IMR-90 (cell line): ENCODE results near the gene REPS1. TPM values are rescaled to one million over a fixed set of nuclear protein-coding genes. Genes with fewer than 3 reads are reported as not detected.

Source experiments
- ATAC-seq: fragments of 200-7000 bp; cut with Tn5 transposase; 2 replicates; pipeline ENCODE4 v1.9.1; 2020; ENCODE audit warnings: low read depth, mild to moderate bottlenecking, moderate library complexity
- BruUV-seq: library from RNA; stranded (reverse); fragments of 400-500 nt; replicated peaks from 2 replicates; lab custom pipeline; 2021; lab: Mats Ljungman, UMichigan
- CTCF ChIA-PET: fragments of 300-600 bp; formaldehyde crosslinking; extraction: SDS; loops from one replicate; lab custom pipeline; 2021; ENCODE audit warnings: antibody characterized with exemption; lab: Yijun Ruan, JAX
- POLR2A ChIA-PET: fragments of 300-600 bp; sonication (Branson Sonifier 250); formaldehyde crosslinking; loops from one replicate; lab custom pipeline; 2022; ENCODE audit warnings: antibody characterized with exemption; ENCODE audit not compliant: unreplicated experiment; lab: Charles Lee
- DNase-seq: peaks from one replicate; pipeline ENCODE4 v3.0.0; 2013
- H2AFZ ChIP-seq: replicated peaks from 2 replicates; pipeline ENCODE3; 2013; ENCODE audit warnings: low read length, mild to moderate bottlenecking; ENCODE audit not compliant: poor library complexity
- H2AK5ac ChIP-seq: 2 replicates; pipeline ENCODE4 v1.6.1; 2013; ENCODE audit warnings: low read depth, low read length, inconsistent platforms
- H2AK9ac ChIP-seq: replicated peaks from 2 replicates; pipeline ENCODE3; 2013; ENCODE audit warnings: mild to moderate bottlenecking, low read depth, low read length, moderate library complexity; ENCODE audit not compliant: poor library complexity
- H2BK120ac ChIP-seq: 2 replicates; pipeline ENCODE4 v1.6.1; 2013; ENCODE audit warnings: low read depth, low read length, inconsistent platforms
- H2BK15ac ChIP-seq: 3 replicates; pipeline ENCODE4 v1.6.1; 2013; ENCODE audit warnings: low read depth, low read length, inconsistent platforms
- H2BK20ac ChIP-seq: 2 replicates; pipeline ENCODE4 v1.6.1; 2013; ENCODE audit warnings: low read depth, mild to moderate bottlenecking, inconsistent platforms, low read length, moderate library complexity
- H2BK5ac ChIP-seq: 2 replicates; pipeline ENCODE4 v1.6.1; 2013; ENCODE audit warnings: mild to moderate bottlenecking, low read depth, low read length, inconsistent platforms; ENCODE audit not compliant: poor library complexity, severe bottlenecking
- H3K14ac ChIP-seq: replicated peaks from 2 replicates; pipeline ENCODE4 v1.6.1; 2013; ENCODE audit warnings: low read depth, low read length, inconsistent platforms
- H3K18ac ChIP-seq: 2 replicates; pipeline ENCODE4 v1.6.1; 2013; ENCODE audit warnings: low read depth, low read length, control low read depth
- H3K23ac ChIP-seq: 2 replicates; pipeline ENCODE4 v1.6.1; 2013; ENCODE audit warnings: low read depth, low read length, inconsistent platforms
- H3K27ac ChIP-seq: 2 replicates; pipeline ENCODE4 v1.5.1; 2013; ENCODE audit warnings: mild to moderate bottlenecking, control low read depth, low read length; ENCODE audit not compliant: insufficient read depth
- H3K27me3 ChIP-seq: 2 replicates; pipeline ENCODE4 v1.6.1; 2013; ENCODE audit warnings: low read length; ENCODE audit not compliant: control insufficient read depth, insufficient read depth
- H3K36me3 ChIP-seq: 2 replicates; pipeline ENCODE4 v1.6.1; 2013; ENCODE audit warnings: low read length, mixed read lengths; ENCODE audit not compliant: control insufficient read depth, insufficient read depth
- H3K4ac ChIP-seq: 2 replicates; pipeline ENCODE4 v1.6.1; 2013; ENCODE audit warnings: low read depth, low read length, inconsistent platforms
- H3K4me1 ChIP-seq: 2 replicates; pipeline ENCODE4 v1.6.1; 2013; ENCODE audit warnings: low read length, mixed read lengths; ENCODE audit not compliant: control insufficient read depth, insufficient read depth
- H3K4me2 ChIP-seq: 2 replicates; pipeline ENCODE4 v1.6.1; 2013; ENCODE audit warnings: low read depth, mild to moderate bottlenecking, control low read depth, low read length, moderate library complexity
- H3K4me3 ChIP-seq: 2 replicates; pipeline ENCODE4 v1.5.1; 2013; ENCODE audit warnings: low read depth, mild to moderate bottlenecking, control low read depth, low read length, moderate library complexity; ENCODE audit not compliant: insufficient read depth
- H3K56ac ChIP-seq: 2 replicates; pipeline ENCODE4 v1.6.1; 2013; ENCODE audit warnings: low read length, inconsistent platforms; ENCODE audit not compliant: insufficient read depth; ENCODE audit errors: extremely low read depth
- H3K79me1 ChIP-seq, 2 experiments: 2 replicates each; pipeline ENCODE4 v1.6.1; 2013; ENCODE audit warnings: low read length in 2 of 2, inconsistent platforms in 1 of 2, low read depth in 1 of 2
- H3K9ac ChIP-seq: 2 replicates; pipeline ENCODE4 v1.6.1; 2013; ENCODE audit warnings: low read depth, low read length, control low read depth
- H3K9me1 ChIP-seq: 2 replicates; pipeline ENCODE4 v1.6.1; 2013; ENCODE audit warnings: low read length, inconsistent platforms; ENCODE audit not compliant: insufficient read depth
- H3K9me3 ChIP-seq: 2 replicates; pipeline ENCODE4 v1.6.1; 2013; ENCODE audit warnings: low read length; ENCODE audit not compliant: control insufficient read depth, insufficient read depth
- H4K20me1 ChIP-seq: 2 replicates; pipeline ENCODE4 v1.6.1; 2013; ENCODE audit warnings: low read length, inconsistent platforms; ENCODE audit not compliant: insufficient read depth
- H4K5ac ChIP-seq: 2 replicates; pipeline ENCODE4 v1.6.1; 2013; ENCODE audit warnings: mild to moderate bottlenecking, low read depth, low read length, control low read depth
- H4K8ac ChIP-seq, 2 experiments: 2 replicates each; pipeline ENCODE4 v1.6.1; 2013; ENCODE audit warnings: low read depth in 2 of 2, low read length in 2 of 2, control low read depth in 1 of 2, inconsistent platforms in 1 of 2
- H4K91ac ChIP-seq: 2 replicates; pipeline ENCODE4 v1.6.1; 2013; ENCODE audit warnings: low read depth, low read length, inconsistent platforms; ENCODE audit not compliant: insufficient read depth
- BHLHE40 ChIP-seq: fragments of 150-350 bp; IDR thresholded peaks from 2 replicates; pipeline ENCODE4 v1.6.1; 2016; ENCODE audit warnings: mild to moderate bottlenecking, low read depth, low read length
- ELK1 ChIP-seq: fragments of 150-350 bp; IDR thresholded peaks from 2 replicates; pipeline ENCODE4 v1.6.1; 2016; ENCODE audit warnings: low read depth, mild to moderate bottlenecking, low read length, moderate library complexity, borderline replicate concordance
- POLR2A ChIP-seq: IDR thresholded peaks from 2 replicates; pipeline ENCODE4 v1.6.1; 2012; ENCODE audit warnings: mild to moderate bottlenecking, low read depth, low read length
- RCOR1 ChIP-seq: IDR thresholded peaks from 2 replicates; pipeline ENCODE4 v1.6.1; 2012; ENCODE audit warnings: mild to moderate bottlenecking, low read length, improper control_type of control experiment; ENCODE audit not compliant: insufficient replicate concordance
- USF2 ChIP-seq: fragments of 150-350 bp; IDR thresholded peaks from 2 replicates; pipeline ENCODE4 v1.6.1; 2017; ENCODE audit warnings: mild to moderate bottlenecking, antibody characterized with exemption, low read length, low read depth
- WGBS, 2 experiments: methylation state at CpG; one replicate each; pipeline versions ENCODE4 v1.1.5 to v1.1.7; 2013; ENCODE audit warnings: missing lambda C conversion rate in 2 of 2; ENCODE audit not compliant: insufficient read length in 1 of 2; ENCODE audit errors: extremely low coverage in 2 of 2; 5-methylcytosine and 5-hydroxymethylcytosine counted together
- dilution Hi-C: fragments of 300-500 bp; cut with HindIII; formaldehyde crosslinking; loops from one replicate; pipeline ENCODE4 v1.14.3; 2018; ENCODE audit warnings: low sequenced_read_pairs; ENCODE audit not compliant: unreplicated experiment
- in situ Hi-C: fragments of 300-500 bp; cut with MboI; formaldehyde crosslinking; loops from 3 replicates; pipeline ENCODE4 v1.14.3; 2019; ENCODE audit warnings: low sequenced_read_pairs, inconsistent platforms, mixed read lengths
- intact Hi-C: fragments of 100-400 bp; cut with micrococcal nuclease; formaldehyde crosslinking; loops from 2 replicates; pipeline ENCODE4 v1.10.0; 2022
- polyA plus RNA-seq, 3 experiments: library from polyadenylated mRNA; depleted of rRNA; stranded (reverse); fragments of >200 nt; gene quantifications; 2 replicates each; pipeline ENCODE4 v1.2.3, GENCODE V29; 2012; ENCODE audit warnings: low replicate concordance in 1 of 3
- total RNA-seq: library from RNA; depleted of rRNA; stranded (reverse); fragments of >200 nt; gene quantifications from 2 replicates; pipeline ENCODE4 v1.2.3, GENCODE V29; 2012

The REPS1 gene
- total and polyA plus RNA-seq, 2 of the 4 experiments (the other 2 are of a cell fraction): 21.9 to 24.2 TPM

- dilution Hi-C loops (no loop called here), intact Hi-C loops (no loop called here), in situ Hi-C loops (no loop called here)
- Histone ChIP-seq H3K14ac (peak within 1 kb of the TSS; percentile 85), H4K8ac (peak within 1 kb of the TSS; percentile 44 to 77), H3K27ac (peak within 1 kb of the TSS; percentile 89), H4K91ac (peak within 1 kb of the TSS; percentile 76), H3K9ac (peak within 1 kb of the TSS; percentile 85), H3K4ac (peak within 1 kb of the TSS; percentile 81), H2AK5ac (peak within 1 kb of the TSS; percentile 55; the same call in 1 of the 2 replicates), H3K9me1 (peaks cover 11% of the 10 kb centered on the region; the same call in 1 of the 2 replicates), H3K23ac (peak within 1 kb of the TSS; percentile 84), H3K27me3 (no peaks in the 10 kb centered on the region), H3K4me2 (peak within 1 kb of the TSS; percentile 100), H2BK5ac (peak within 1 kb of the TSS; percentile 75), H2BK120ac (peak within 1 kb of the TSS; percentile 59), H2BK15ac (peak within 1 kb of the TSS; percentile 32; the same call in 1 of the 3 replicates), H2AFZ (peak within 1 kb of the TSS; percentile 98), H3K36me3 (peaks cover 8% of the 10 kb centered on the region), H2AK9ac (peak within 1 kb of the TSS; percentile 83), H3K56ac (peak within 1 kb of the TSS; percentile 46), H3K9me3 (no peaks in the 10 kb centered on the region), H4K20me1 (peaks cover 6% of the 10 kb centered on the region; the same call in 1 of the 2 replicates), H3K79me1 (peaks cover 7 to 46% of the 10 kb centered on the region in 2 experiments), H2BK20ac (0 out of 2 replicates have a peak within 1 kb of the TSS, but pooled peaks have one; percentile 26), H3K4me1 (no peaks in the 10 kb centered on the region; the same call in 1 of the 2 replicates), H4K5ac (peak within 1 kb of the TSS; percentile 75), H3K18ac (peak within 1 kb of the TSS; percentile 79), H3K4me3 (peak within 1 kb of the TSS; percentile 98)
- ATAC-seq (peak; percentile 78), DNase-seq (peak; percentile 63)
- ChIA-PET CTCF (no interaction called here), POLR2A (no interaction called here)
- WGBS, 2 experiments: 0% methylated on average over 47 of the region's 77 CpGs; no CpG with 5 or more reads in 1 of the 2 experiments
- no TSS peak for BruUV-seq
- TF ChIP-seq POLR2A (peak; percentile 37), ELK1 (no peak), RCOR1 (no peak), BHLHE40 (peak; percentile 81), USF2 (peak; percentile 85)
Observed at GRCh38 chr6:139028658-139029469, 40.8 kb upstream of the REPS1 start, which contains the start of gene ABRACL. ABRACL (plus strand) TSS chr6:139028745; CDS start chr6:139034161, 5,416 bp downstream.
